Body of pancreas (tissue), 4 donors: ENCODE results near the gene DCAF10.

Experiments
- CTCF ChIP-seq, 7 experiments: fragments of 450-650 bp in 4 of 7; fragments of 200-600 bp in 3 of 7; sonication (generic) in 3 of 7; IDR thresholded peaks; one replicate each; pipeline ENCODE4 v1.5.1; 2016 to 2019; ENCODE audit warnings: antibody characterized with exemption in 7 of 7
- POLR2A ChIP-seq, 3 donors: fragments of 450-650 bp; IDR thresholded peaks; one replicate each; pipeline ENCODE4 v1.6.1; 2016; ENCODE audit warnings: antibody characterized with exemption in 3 of 3, mild to moderate bottlenecking in 2 of 3

GRCh38 chr9:37859043-37859442, 58.4 kb downstream of the DCAF10 start:
- no peak for TF ChIP-seq CTCF (IDR thresholded peaks at IDR 0.05)
- no peak for TF ChIP-seq POLR2A (IDR thresholded peaks at IDR 0.05)
